H9 (cell line): ENCODE data around the gene TEX47. TPM values are rescaled to one million over a fixed set of nuclear protein-coding genes. Genes with fewer than 3 reads are reported as not detected.

Experiments
- DNase-seq: peaks from one replicate; pipeline ENCODE4 v3.0.0-alpha.2; 2017
- H2AFZ ChIP-seq: one replicate; pipeline ENCODE4 v1.6.1; 2013; ENCODE audit warnings: mild to moderate bottlenecking, low read length, control low read depth, moderate library complexity
- H2AK5ac ChIP-seq: 2 replicates; pipeline ENCODE4 v1.6.1; 2013; ENCODE audit warnings: low read length, control low read depth, mixed read lengths; ENCODE audit not compliant: insufficient read length
- H2BK120ac ChIP-seq: one replicate; pipeline ENCODE4 v1.6.1; 2013; ENCODE audit warnings: low read depth, mild to moderate bottlenecking, low read length, control low read depth, inconsistent platforms; ENCODE audit not compliant: poor library complexity, severe bottlenecking
- H2BK12ac ChIP-seq: 2 replicates; pipeline ENCODE4 v1.6.1; 2013; ENCODE audit warnings: low read length, control low read depth, mixed read lengths, low read depth; ENCODE audit not compliant: insufficient read length
- H2BK15ac ChIP-seq: 2 replicates; pipeline ENCODE4 v1.6.1; 2013; ENCODE audit warnings: low read depth, low read length, control low read depth
- H2BK20ac ChIP-seq: one replicate; pipeline ENCODE4 v1.6.1; 2013; ENCODE audit warnings: low read depth, mild to moderate bottlenecking, low read length, control low read depth, inconsistent platforms; ENCODE audit not compliant: poor library complexity, severe bottlenecking
- H2BK5ac ChIP-seq: 2 replicates; pipeline ENCODE4 v1.6.1; 2013; ENCODE audit warnings: low read length, control low read depth, mixed read lengths; ENCODE audit not compliant: insufficient read length
- H3K14ac ChIP-seq: 2 replicates; pipeline ENCODE4 v1.6.1; 2013; ENCODE audit warnings: low read length, control low read depth; ENCODE audit not compliant: insufficient read depth
- H3K18ac ChIP-seq: 2 replicates; pipeline ENCODE4 v1.6.1; 2013; ENCODE audit warnings: low read depth, mild to moderate bottlenecking, mixed read lengths, low read length, control low read depth; ENCODE audit not compliant: insufficient read length
- H3K23ac ChIP-seq: 2 replicates; pipeline ENCODE4 v1.6.1; 2013; ENCODE audit warnings: low read length, control low read depth, mixed read lengths, low read depth; ENCODE audit not compliant: insufficient read length
- H3K23me2 ChIP-seq: 2 replicates; pipeline ENCODE4 v1.6.1; 2013; ENCODE audit warnings: low read depth, mild to moderate bottlenecking, mixed read lengths, low read length, control low read depth; ENCODE audit not compliant: insufficient read length, poor library complexity, severe bottlenecking
- H3K27ac ChIP-seq: 2 replicates; pipeline ENCODE4 v1.5.1; 2013; ENCODE audit warnings: low read length, control low read depth, mixed read lengths, low read depth; ENCODE audit not compliant: insufficient read length
- H3K27me3 ChIP-seq: 2 replicates; pipeline ENCODE4 v1.6.1; 2013; ENCODE audit warnings: low read length, control low read depth, inconsistent platforms; ENCODE audit not compliant: insufficient read depth
- H3K4ac ChIP-seq: 2 replicates; pipeline ENCODE4 v1.6.1; 2013; ENCODE audit warnings: low read depth, mild to moderate bottlenecking, control low read depth, inconsistent platforms, low read length, moderate library complexity
- H3K4me1 ChIP-seq: 2 replicates; pipeline ENCODE4 v1.6.1; 2013; ENCODE audit warnings: low read length, control low read depth, inconsistent platforms; ENCODE audit not compliant: insufficient read depth
- H3K4me2 ChIP-seq: 2 replicates; pipeline ENCODE4 v1.6.1; 2013; ENCODE audit warnings: low read length, control low read depth, mixed read lengths; ENCODE audit not compliant: insufficient read length, insufficient read depth
- H3K56ac ChIP-seq: 2 replicates; pipeline ENCODE4 v1.6.1; 2013; ENCODE audit warnings: low read depth, mild to moderate bottlenecking, mixed read lengths, low read length, control low read depth; ENCODE audit not compliant: insufficient read length
- H3K79me1 ChIP-seq: 2 replicates; pipeline ENCODE4 v1.6.1; 2013; ENCODE audit warnings: low read depth, mild to moderate bottlenecking, moderate library complexity, low read length, control low read depth, inconsistent platforms; ENCODE audit not compliant: insufficient read depth, poor library complexity, severe bottlenecking
- H3K79me2 ChIP-seq: 2 replicates; pipeline ENCODE4 v1.6.1; 2013; ENCODE audit warnings: low read length, control low read depth, inconsistent platforms; ENCODE audit not compliant: insufficient read depth
- H3K9ac ChIP-seq: 2 replicates; pipeline ENCODE4 v1.6.1; 2013; ENCODE audit warnings: low read length, control low read depth, mixed read lengths; ENCODE audit not compliant: insufficient read length; ENCODE audit errors: extremely low read depth
- H3K9me3 ChIP-seq: one replicate; pipeline ENCODE4 v1.6.1; 2013; ENCODE audit warnings: low read depth, low read length, inconsistent platforms; ENCODE audit not compliant: control insufficient read depth
- H3T11ph ChIP-seq: one replicate; pipeline ENCODE4 v1.6.1; 2013; ENCODE audit warnings: mild to moderate bottlenecking, low read length, control low read depth, inconsistent platforms
- H4K20me1 ChIP-seq: one replicate; pipeline ENCODE4 v1.6.1; 2013; ENCODE audit not compliant: control insufficient read depth, insufficient read length, insufficient read depth
- H4K5ac ChIP-seq: 2 replicates; pipeline ENCODE4 v1.6.1; 2013; ENCODE audit warnings: low read depth, mild to moderate bottlenecking, mixed read lengths, low read length, control low read depth; ENCODE audit not compliant: insufficient read length
- H4K8ac ChIP-seq: replicated peaks from 2 replicates; pipeline ENCODE4 v1.6.1; 2013; ENCODE audit warnings: low read length, control low read depth, mixed read lengths, low read depth; ENCODE audit not compliant: insufficient read length
- H4K91ac ChIP-seq: 2 replicates; pipeline ENCODE4 v1.6.1; 2013; ENCODE audit warnings: low read depth, mild to moderate bottlenecking, moderate library complexity, mixed read lengths, low read length, control low read depth; ENCODE audit not compliant: insufficient read length
- H3K27ac Mint-ChIP-seq, 3 experiments: 2 replicates in 2 of 3; 3 replicates in 1 of 3; pipeline ENCODE4 v1.8.0; 2020 to 2021; ENCODE audit warnings: mixed read lengths in 3 of 3, mild to moderate bottlenecking in 1 of 3, moderate library complexity in 1 of 3
- H3K27me3 Mint-ChIP-seq: 2 replicates; pipeline ENCODE4 v1.8.0; 2021; ENCODE audit warnings: low read depth, mild to moderate bottlenecking, moderate library complexity, mixed read lengths
- H3K36me3 Mint-ChIP-seq, 3 experiments: 2 replicates in 2 of 3; 3 replicates in 1 of 3; pipeline ENCODE4 v1.8.0; 2020 to 2021; ENCODE audit warnings: low read depth in 3 of 3, mixed read lengths in 3 of 3; ENCODE audit not compliant: insufficient read depth in 1 of 3
- H3K4me1 Mint-ChIP-seq, 2 experiments: 2 replicates each; pipeline ENCODE4 v1.8.0; 2020; ENCODE audit warnings: mixed read lengths in 2 of 2
- H3K4me3 Mint-ChIP-seq, 2 experiments: 2 replicates in 1 of 2; 3 replicates in 1 of 2; pipeline ENCODE4 v1.8.0; 2020 to 2021; ENCODE audit warnings: mild to moderate bottlenecking in 2 of 2, mixed read lengths in 2 of 2, moderate library complexity in 1 of 2
- H3K9me3 Mint-ChIP-seq, 2 experiments: 2 replicates in 1 of 2; 3 replicates in 1 of 2; pipeline ENCODE4 v1.8.0; 2020; ENCODE audit warnings: mild to moderate bottlenecking in 2 of 2, mixed read lengths in 2 of 2, moderate library complexity in 1 of 2
- WGBS: extraction: QIAGEN DNeasy Blood & Tissue Kit; methylation state at CpG from one replicate; pipeline ENCODE4 v1.1.7; 2013; ENCODE audit warnings: missing lambda C conversion rate, low lambda C conversion rate, mixed read lengths; ENCODE audit not compliant: insufficient read length; ENCODE audit errors: extremely low coverage; 5-methylcytosine and 5-hydroxymethylcytosine counted together
- total RNA-seq: library from RNA; stranded (reverse); gene quantifications from 2 replicates; pipeline ENCODE4 v1.2.1, GENCODE V29; 2021
- TF ChIP-seq, protein P1 (sequence below): fragments of 200-600 bp; sonication (generic); conservative IDR thresholded peaks from 3 replicates; pipeline ENCODE4 v1.8.0; 2021; ENCODE audit warnings: antibody characterized with exemption, mild to moderate bottlenecking

Gene TEX47
- total RNA-seq, 1 experiment from 2014 or later: not detected

DNA sequence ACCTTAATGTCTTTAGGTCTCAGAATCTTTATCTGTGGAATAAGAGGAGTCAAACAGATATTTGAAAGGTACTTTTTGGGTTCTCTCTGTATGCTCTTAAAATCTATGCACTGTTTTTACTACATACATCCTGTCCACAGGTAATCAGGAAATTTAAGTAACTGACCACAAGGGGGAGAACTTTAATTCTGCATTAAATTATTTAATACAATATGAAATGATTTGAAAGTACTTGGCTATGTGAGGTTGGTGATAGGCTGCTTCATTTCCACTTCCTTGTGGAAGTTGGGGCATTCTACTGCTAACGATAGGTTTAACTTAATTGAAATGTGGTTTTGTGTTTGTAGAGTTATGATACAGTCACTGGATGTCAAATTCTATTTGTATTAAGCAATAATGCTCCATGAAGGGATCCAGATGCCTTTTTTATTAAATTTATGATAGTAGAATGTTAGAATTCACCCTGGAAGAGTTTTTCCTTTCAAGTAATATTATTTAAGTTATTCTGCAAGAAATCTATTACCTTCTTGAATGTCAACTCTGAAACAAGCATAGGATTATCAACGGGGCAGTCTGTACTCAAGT lies 6.0 kb downstream of the TEX47 start:
- H3K9me3 Mint-ChIP-seq: no peaks in the 10 kb centered on the region
- no peak overlapping the region for H2AFZ ChIP-seq

More for the DNA sequence above, 6.0 kb downstream of the TEX47 start:
- no peaks in the 10 kb centered on the region for H3K27me3 ChIP-seq
- no peak for DNase-seq
- H3K9ac ChIP-seq: no peak overlapping the region
- no peaks in the 10 kb centered on the region for H3K4me1 ChIP-seq
- H3K23me2 ChIP-seq: no peaks in the 10 kb centered on the region
- H3K56ac ChIP-seq: no peak overlapping the region
- no peak overlapping the region for H4K5ac ChIP-seq
- H2AK5ac ChIP-seq: no peak overlapping the region
- H3K27ac ChIP-seq: no peak overlapping the region
- H2BK12ac ChIP-seq: no peak overlapping the region
- no peak overlapping the region for H3T11ph ChIP-seq
- Mint-ChIP-seq H3K4me1 (no peaks in the 10 kb centered on the region), H3K27ac (no peak overlapping the region), H3K4me3 (no peak overlapping the region), H3K27me3 (no peaks in the 10 kb centered on the region; the same call in 1 of the 2 replicates), H3K36me3 (no peaks in the 10 kb centered on the region)
- H2BK5ac ChIP-seq: no peak overlapping the region
- no peaks in the 10 kb centered on the region for H3K79me1 ChIP-seq
- H2BK120ac ChIP-seq: no peak overlapping the region
- H2BK20ac ChIP-seq: no peak overlapping the region
- no peak overlapping the region for H2BK15ac ChIP-seq
- H3K9me3 ChIP-seq: no peaks in the 10 kb centered on the region
- no peak overlapping the region for H3K4ac ChIP-seq
- no peaks in the 10 kb centered on the region for H3K79me2 ChIP-seq
- H3K14ac ChIP-seq: no peak overlapping the region
- no peaks in the 10 kb centered on the region for H4K20me1 ChIP-seq
- H4K8ac ChIP-seq: no peak overlapping the region
- no peak overlapping the region for H3K4me2 ChIP-seq
- TF ChIP-seq, protein P1, sequence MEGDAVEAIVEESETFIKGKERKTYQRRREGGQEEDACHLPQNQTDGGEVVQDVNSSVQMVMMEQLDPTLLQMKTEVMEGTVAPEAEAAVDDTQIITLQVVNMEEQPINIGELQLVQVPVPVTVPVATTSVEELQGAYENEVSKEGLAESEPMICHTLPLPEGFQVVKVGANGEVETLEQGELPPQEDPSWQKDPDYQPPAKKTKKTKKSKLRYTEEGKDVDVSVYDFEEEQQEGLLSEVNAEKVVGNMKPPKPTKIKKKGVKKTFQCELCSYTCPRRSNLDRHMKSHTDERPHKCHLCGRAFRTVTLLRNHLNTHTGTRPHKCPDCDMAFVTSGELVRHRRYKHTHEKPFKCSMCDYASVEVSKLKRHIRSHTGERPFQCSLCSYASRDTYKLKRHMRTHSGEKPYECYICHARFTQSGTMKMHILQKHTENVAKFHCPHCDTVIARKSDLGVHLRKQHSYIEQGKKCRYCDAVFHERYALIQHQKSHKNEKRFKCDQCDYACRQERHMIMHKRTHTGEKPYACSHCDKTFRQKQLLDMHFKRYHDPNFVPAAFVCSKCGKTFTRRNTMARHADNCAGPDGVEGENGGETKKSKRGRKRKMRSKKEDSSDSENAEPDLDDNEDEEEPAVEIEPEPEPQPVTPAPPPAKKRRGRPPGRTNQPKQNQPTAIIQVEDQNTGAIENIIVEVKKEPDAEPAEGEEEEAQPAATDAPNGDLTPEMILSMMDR: peak; percentile 73
- H3K23ac ChIP-seq: no peak overlapping the region
- no CpG with 5 or more reads among the region's 2 CpGs for WGBS
- H3K18ac ChIP-seq: no peak overlapping the region
- no peak overlapping the region for H4K91ac ChIP-seq
